Body of pancreas (tissue), 4 donors: Measurements from ENCODE around the gene IL1RAPL2.

ENCODE experiments used
- POLR2A ChIP-seq, 3 donors: fragments of 450-650 bp; IDR thresholded peaks; one replicate each; pipeline ENCODE4 v1.6.1; 2016; ENCODE audit warnings: antibody characterized with exemption in 3 of 3, mild to moderate bottlenecking in 2 of 3
- TF ChIP-seq, protein P1 (sequence below), 7 experiments: fragments of 450-650 bp in 4 of 7; fragments of 200-600 bp in 3 of 7; sonication (generic) in 3 of 7; IDR thresholded peaks; one replicate each; pipeline ENCODE4 v1.5.1; 2016 to 2019; ENCODE audit warnings: antibody characterized with exemption in 7 of 7

DNA sequence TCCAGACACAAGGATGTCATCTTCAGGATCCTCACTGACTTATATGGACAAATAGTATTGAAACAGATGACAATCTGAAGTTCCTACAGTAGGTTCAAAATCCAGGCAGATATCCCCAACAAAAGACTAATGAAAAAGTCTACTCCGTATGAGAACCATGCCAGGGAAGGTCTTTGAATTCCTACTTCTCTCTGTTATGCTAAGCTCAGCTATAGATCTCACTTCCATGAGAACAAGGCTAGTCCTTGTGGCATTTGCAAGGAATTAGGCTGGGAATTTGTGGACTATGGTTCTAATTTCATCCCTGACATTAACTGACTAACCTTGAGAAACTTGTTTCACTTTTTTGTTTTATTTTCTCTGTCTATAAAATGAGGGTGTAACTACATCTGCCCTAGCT lies 229.8 kb downstream of the IL1RAPL2 start:
- TF ChIP-seq POLR2A (IDR thresholded peaks at IDR 0.05), result no peak
- TF ChIP-seq, protein P1, sequence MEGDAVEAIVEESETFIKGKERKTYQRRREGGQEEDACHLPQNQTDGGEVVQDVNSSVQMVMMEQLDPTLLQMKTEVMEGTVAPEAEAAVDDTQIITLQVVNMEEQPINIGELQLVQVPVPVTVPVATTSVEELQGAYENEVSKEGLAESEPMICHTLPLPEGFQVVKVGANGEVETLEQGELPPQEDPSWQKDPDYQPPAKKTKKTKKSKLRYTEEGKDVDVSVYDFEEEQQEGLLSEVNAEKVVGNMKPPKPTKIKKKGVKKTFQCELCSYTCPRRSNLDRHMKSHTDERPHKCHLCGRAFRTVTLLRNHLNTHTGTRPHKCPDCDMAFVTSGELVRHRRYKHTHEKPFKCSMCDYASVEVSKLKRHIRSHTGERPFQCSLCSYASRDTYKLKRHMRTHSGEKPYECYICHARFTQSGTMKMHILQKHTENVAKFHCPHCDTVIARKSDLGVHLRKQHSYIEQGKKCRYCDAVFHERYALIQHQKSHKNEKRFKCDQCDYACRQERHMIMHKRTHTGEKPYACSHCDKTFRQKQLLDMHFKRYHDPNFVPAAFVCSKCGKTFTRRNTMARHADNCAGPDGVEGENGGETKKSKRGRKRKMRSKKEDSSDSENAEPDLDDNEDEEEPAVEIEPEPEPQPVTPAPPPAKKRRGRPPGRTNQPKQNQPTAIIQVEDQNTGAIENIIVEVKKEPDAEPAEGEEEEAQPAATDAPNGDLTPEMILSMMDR (IDR thresholded peaks at IDR 0.05), result no peak
